HepG2 (cell line): ENCODE results near the gene JAK1. TPM values are rescaled to one million over a fixed set of nuclear protein-coding genes. Genes with fewer than 3 reads are reported as not detected.

Experiments
- CBX2 ChIP-seq, 2 experiments: fragments of 200-600 bp in 1 of 2; sonication (generic); formaldehyde crosslinking in 1 of 2; IDR thresholded peaks; 2 replicates each; pipeline versions ENCODE4 v1.7.0 to v1.8.1; 2018 to 2022; ENCODE audit warnings: low read depth in 2 of 2, low read length in 1 of 2, mild to moderate bottlenecking in 1 of 2, missing genetic modification reagents in 1 of 2
- FOXM1 ChIP-seq: sonication (generic); formaldehyde crosslinking; IDR thresholded peaks from 2 replicates; pipeline ENCODE4 v1.5.0; 2020; ENCODE audit warnings: missing genetic modification reagents
- GRHL1 ChIP-seq: sonication (generic); formaldehyde crosslinking; conservative IDR thresholded peaks from 2 replicates; pipeline ENCODE4 v1.8.0; 2022; ENCODE audit warnings: missing genetic modification reagents
- HNRNPLL ChIP-seq: fragments of 200-400 bp; formaldehyde crosslinking; IDR thresholded peaks from 2 replicates; pipeline ENCODE4 v1.6.1; 2017; ENCODE audit warnings: mild to moderate bottlenecking, low read depth, low read length; ENCODE audit not compliant: poor library complexity, severe bottlenecking
- MAFF ChIP-seq: IDR thresholded peaks from 2 replicates; pipeline ENCODE4 v1.6.1; 2011; ENCODE audit warnings: low read depth, low read length, improper control_type of control experiment
- NR2F2 ChIP-seq: IDR thresholded peaks from 2 replicates; pipeline ENCODE4 v1.6.1; 2012; ENCODE audit warnings: low read depth, inconsistent platforms, borderline replicate concordance
- PHF5A ChIP-seq: IDR thresholded peaks from one replicate; pipeline ENCODE4 v1.6.1; 2018; ENCODE audit warnings: low read depth, missing genetic modification reagents; ENCODE audit not compliant: unreplicated experiment
- RARA ChIP-seq: IDR thresholded peaks from 2 replicates; pipeline ENCODE4 v1.6.1; 2016; ENCODE audit warnings: missing genetic modification reagents, missing compliant biosample characterization
- TIGD3 ChIP-seq: sonication (generic); formaldehyde crosslinking; IDR thresholded peaks from 2 replicates; pipeline ENCODE4 v1.5.1; 2020; ENCODE audit warnings: mild to moderate bottlenecking, missing genetic modification reagents, borderline replicate concordance
- ZBTB3 ChIP-seq: sonication (generic); formaldehyde crosslinking; IDR thresholded peaks from 2 replicates; pipeline ENCODE4 v1.4.0; 2020; ENCODE audit warnings: low read depth, mild to moderate bottlenecking, moderate library complexity, missing genetic modification reagents, borderline replicate concordance
- ZNF318 ChIP-seq: sonication (generic); formaldehyde crosslinking; IDR thresholded peaks from 2 replicates; pipeline ENCODE4 v1.4.0; 2020; ENCODE audit warnings: mild to moderate bottlenecking, missing genetic modification reagents
- ZNF326 ChIP-seq: sonication (generic); formaldehyde crosslinking; IDR thresholded peaks from 2 replicates; pipeline ENCODE4 v1.4.0; 2020; ENCODE audit warnings: missing genetic modification reagents, borderline replicate concordance
- ZNF343 ChIP-seq: sonication (generic); formaldehyde crosslinking; IDR thresholded peaks from 2 replicates; pipeline ENCODE4 v1.4.0; 2020; ENCODE audit warnings: mild to moderate bottlenecking, missing genetic modification reagents
- ZNF780A ChIP-seq: sonication (generic); formaldehyde crosslinking; IDR thresholded peaks from 2 replicates; pipeline ENCODE4 v1.8.0; 2022; ENCODE audit warnings: mild to moderate bottlenecking, missing genetic modification reagents, moderate library complexity
- polyA plus RNA-seq, 8 experiments: library from polyadenylated mRNA; depleted of rRNA in 3 of 8; stranded (reverse) in 7 of 8; unstranded in 1 of 8; fragments of >200 nt; fragmentation: Illumina TruSeq in 4 of 8; extraction: Trizol in 4 of 8; gene quantifications; 2 replicates each; pipeline versions ENCODE4 v1.2.1 to v1.2.3, GENCODE V29; 2011 to 2016; ENCODE audit warnings: low read depth in 4 of 8, missing spikeins in 1 of 8, mixed read lengths in 1 of 8; ENCODE audit not compliant: insufficient read depth in 1 of 8
- total RNA-seq, 5 experiments: library from RNA; depleted of rRNA; stranded (reverse); fragments of >200 nt; fragmentation: Illumina TruSeq; extraction: Trizol; gene quantifications; 2 replicates each; pipeline ENCODE4 v1.2.3, GENCODE V29; 2016; ENCODE audit warnings: low read depth in 1 of 5
- TF ChIP-seq, protein P1 (sequence below): sonication (generic); formaldehyde crosslinking; IDR thresholded peaks from 2 replicates; pipeline ENCODE4 v1.5.1; 2020; ENCODE audit warnings: missing genetic modification reagents, mild to moderate bottlenecking, borderline replicate concordance

JAK1 gene
- total and polyA plus RNA-seq, 2 of the 13 experiments (the other 11 are each of a cell fraction or from before 2014, with no cell fraction given), result 23.9 to 42.4 TPM

GRCh38 chr1:64966158-64966971 is at the start of gene JAK1 (continued):
- no peak for TF ChIP-seq TIGD3 (CRISPR knock-in tag)
- TF ChIP-seq ZNF326 (CRISPR knock-in tag), result no peak
- TF ChIP-seq, protein P1, sequence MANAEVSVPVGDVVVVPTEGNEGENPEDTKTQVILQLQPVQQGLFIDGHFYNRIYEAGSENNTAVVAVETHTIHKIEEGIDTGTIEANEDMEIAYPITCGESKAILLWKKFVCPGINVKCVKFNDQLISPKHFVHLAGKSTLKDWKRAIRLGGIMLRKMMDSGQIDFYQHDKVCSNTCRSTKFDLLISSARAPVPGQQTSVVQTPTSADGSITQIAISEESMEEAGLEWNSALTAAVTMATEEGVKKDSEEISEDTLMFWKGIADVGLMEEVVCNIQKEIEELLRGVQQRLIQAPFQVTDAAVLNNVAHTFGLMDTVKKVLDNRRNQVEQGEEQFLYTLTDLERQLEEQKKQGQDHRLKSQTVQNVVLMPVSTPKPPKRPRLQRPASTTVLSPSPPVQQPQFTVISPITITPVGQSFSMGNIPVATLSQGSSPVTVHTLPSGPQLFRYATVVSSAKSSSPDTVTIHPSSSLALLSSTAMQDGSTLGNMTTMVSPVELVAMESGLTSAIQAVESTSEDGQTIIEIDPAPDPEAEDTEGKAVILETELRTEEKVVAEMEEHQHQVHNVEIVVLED (CRISPR knock-in tag), result no peak
- TF ChIP-seq ZBTB3 (CRISPR knock-in tag), result no peak
- TF ChIP-seq PHF5A (CRISPR knock-in tag), result no peak
- no peak for TF ChIP-seq ZNF318 (CRISPR knock-in tag)
- TF ChIP-seq HNRNPLL, result peak; percentile 78
- no peak for TF ChIP-seq CBX2 (IDR thresholded peaks at IDR 0.05; ENCODE audit: low read depth, low read length)
- TF ChIP-seq CBX2 (CRISPR knock-in tag; IDR thresholded peaks at IDR 0.05; ENCODE audit: low read depth), result no peak
- TF ChIP-seq MAFF, result no peak
- TF ChIP-seq NR2F2, result no peak
- no peak for TF ChIP-seq GRHL1 (CRISPR knock-in tag)
- TF ChIP-seq RARA, result peak; percentile 30; the same call in 1 of the 2 replicates
- TF ChIP-seq FOXM1 (CRISPR knock-in tag), result no peak
- TF ChIP-seq ZNF780A, result no peak
- 0 out of 2 replicates have a peak, but pooled peaks have one; percentile 57 for TF ChIP-seq ZNF343
